Measurements from ENCODE around the gene GLUL.

- TF ChIP-seq ZNF623 (tag by site-specific recombination; IDR thresholded peaks at IDR 0.05): no peak
- TF ChIP-seq, protein P1, sequence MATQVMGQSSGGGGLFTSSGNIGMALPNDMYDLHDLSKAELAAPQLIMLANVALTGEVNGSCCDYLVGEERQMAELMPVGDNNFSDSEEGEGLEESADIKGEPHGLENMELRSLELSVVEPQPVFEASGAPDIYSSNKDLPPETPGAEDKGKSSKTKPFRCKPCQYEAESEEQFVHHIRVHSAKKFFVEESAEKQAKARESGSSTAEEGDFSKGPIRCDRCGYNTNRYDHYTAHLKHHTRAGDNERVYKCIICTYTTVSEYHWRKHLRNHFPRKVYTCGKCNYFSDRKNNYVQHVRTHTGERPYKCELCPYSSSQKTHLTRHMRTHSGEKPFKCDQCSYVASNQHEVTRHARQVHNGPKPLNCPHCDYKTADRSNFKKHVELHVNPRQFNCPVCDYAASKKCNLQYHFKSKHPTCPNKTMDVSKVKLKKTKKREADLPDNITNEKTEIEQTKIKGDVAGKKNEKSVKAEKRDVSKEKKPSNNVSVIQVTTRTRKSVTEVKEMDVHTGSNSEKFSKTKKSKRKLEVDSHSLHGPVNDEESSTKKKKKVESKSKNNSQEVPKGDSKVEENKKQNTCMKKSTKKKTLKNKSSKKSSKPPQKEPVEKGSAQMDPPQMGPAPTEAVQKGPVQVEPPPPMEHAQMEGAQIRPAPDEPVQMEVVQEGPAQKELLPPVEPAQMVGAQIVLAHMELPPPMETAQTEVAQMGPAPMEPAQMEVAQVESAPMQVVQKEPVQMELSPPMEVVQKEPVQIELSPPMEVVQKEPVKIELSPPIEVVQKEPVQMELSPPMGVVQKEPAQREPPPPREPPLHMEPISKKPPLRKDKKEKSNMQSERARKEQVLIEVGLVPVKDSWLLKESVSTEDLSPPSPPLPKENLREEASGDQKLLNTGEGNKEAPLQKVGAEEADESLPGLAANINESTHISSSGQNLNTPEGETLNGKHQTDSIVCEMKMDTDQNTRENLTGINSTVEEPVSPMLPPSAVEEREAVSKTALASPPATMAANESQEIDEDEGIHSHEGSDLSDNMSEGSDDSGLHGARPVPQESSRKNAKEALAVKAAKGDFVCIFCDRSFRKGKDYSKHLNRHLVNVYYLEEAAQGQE (tag by site-specific recombination; IDR thresholded peaks at IDR 0.05): no peak
- no peak for TF ChIP-seq ZNF146 (tag by site-specific recombination; IDR thresholded peaks at IDR 0.05)
- TF ChIP-seq, protein P2, sequence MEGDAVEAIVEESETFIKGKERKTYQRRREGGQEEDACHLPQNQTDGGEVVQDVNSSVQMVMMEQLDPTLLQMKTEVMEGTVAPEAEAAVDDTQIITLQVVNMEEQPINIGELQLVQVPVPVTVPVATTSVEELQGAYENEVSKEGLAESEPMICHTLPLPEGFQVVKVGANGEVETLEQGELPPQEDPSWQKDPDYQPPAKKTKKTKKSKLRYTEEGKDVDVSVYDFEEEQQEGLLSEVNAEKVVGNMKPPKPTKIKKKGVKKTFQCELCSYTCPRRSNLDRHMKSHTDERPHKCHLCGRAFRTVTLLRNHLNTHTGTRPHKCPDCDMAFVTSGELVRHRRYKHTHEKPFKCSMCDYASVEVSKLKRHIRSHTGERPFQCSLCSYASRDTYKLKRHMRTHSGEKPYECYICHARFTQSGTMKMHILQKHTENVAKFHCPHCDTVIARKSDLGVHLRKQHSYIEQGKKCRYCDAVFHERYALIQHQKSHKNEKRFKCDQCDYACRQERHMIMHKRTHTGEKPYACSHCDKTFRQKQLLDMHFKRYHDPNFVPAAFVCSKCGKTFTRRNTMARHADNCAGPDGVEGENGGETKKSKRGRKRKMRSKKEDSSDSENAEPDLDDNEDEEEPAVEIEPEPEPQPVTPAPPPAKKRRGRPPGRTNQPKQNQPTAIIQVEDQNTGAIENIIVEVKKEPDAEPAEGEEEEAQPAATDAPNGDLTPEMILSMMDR (tag by site-specific recombination; IDR thresholded peaks at IDR 0.05): no peak
- TF ChIP-seq ZNF843 (tag by site-specific recombination; IDR thresholded peaks at IDR 0.05): no peak
- no peak for TF ChIP-seq ZNF629 (tag by site-specific recombination; IDR thresholded peaks at IDR 0.05)
Observed at GRCh38 chr1:182385885-182386853, 5.4 kb downstream of the GLUL start.

All from HEK293 (cell line).